GM21717 (cell line): ENCODE data around the gene TRPM3.
"Not testable (repeated sequence)": the region's sequence is repeated elsewhere in the genome, so short reads cannot be mapped to it uniquely, and the experiment has no call there.

ENCODE experiments used
- ATAC-seq: cut with Tn5 transposase; IDR thresholded peaks from one replicate; pipeline ENCODE4 v1.9.1; 2021; ENCODE audit warnings: mild to moderate bottlenecking, moderate library complexity; ENCODE audit not compliant: unreplicated experiment

Gene TRPM3

DNA sequence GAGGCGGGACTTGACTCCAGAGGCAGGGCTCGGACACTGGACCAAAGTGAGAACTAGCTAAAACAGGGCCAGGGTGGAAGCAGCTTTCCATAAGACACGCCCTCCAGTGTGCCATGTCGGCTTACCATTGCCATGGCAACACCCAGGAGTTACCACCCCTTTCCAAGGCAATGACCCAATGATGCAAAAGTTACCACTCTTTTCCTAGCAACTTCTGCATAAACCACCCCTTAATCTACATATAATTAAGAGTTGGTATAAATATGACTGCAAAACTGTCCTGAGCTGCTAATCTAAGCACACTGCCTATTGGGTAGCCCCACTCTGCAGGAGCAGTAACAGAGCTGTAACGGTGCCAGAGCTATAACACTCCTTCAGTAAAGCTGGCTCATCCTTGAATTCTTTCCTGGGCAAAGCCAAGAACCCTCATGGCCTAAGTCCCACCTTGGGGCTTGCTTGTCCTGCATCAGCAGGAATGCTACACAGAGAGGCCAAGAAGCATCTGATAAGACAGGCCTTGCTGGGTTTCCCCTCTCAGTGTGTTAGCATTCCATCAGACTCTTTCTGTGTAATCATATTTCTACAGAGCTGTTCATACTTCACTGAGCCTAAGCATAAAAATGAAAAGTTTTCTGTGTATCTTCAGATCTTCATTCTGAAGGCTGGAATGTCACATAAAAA lies 444.2 kb downstream of the TRPM3 start:
- ATAC-seq = no peak

DNA sequence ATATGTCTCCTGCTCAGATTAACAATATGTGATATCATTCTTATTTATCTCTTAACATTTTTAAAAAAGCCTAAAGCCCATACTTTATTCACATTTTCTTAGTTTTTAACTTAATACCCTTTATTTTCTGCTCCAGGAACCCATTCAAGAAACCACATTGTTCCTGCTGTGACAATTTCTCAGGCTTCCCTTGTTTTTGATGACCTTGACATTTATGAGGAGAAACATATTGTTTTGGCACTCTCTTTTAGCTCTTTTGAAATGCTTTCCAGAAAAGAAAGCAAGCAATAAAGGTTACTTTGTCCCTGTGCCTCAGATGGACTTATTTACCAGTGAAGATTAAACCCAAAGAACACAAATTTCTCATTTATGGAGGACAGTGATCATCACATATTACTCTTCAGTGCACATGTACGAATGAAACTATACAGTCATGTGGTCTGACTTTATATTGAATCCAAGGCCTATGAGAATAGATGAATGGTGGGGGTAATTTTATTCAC lies 445.5 kb downstream of the TRPM3 start:
- ATAC-seq = no peak

DNA sequence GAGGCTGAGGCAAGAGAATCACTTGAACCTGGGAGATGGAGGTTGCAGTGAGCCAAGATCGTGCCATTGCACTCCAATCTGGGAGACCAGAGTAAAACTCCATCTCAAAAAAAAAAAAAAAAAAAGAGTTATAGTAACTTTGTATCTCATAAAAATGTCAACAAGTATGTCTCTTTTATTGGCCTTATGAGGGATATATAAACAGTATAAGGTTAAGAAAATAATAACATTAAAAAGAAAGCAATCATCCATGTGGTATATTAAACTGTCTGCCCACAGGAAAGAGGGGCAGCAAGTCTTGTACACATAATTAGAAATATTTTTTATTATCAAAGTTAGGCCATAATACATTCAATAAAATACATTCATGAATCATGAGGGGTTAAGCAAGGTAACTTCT lies 447.6 kb downstream of the TRPM3 start:
- ATAC-seq = no peak

DNA sequence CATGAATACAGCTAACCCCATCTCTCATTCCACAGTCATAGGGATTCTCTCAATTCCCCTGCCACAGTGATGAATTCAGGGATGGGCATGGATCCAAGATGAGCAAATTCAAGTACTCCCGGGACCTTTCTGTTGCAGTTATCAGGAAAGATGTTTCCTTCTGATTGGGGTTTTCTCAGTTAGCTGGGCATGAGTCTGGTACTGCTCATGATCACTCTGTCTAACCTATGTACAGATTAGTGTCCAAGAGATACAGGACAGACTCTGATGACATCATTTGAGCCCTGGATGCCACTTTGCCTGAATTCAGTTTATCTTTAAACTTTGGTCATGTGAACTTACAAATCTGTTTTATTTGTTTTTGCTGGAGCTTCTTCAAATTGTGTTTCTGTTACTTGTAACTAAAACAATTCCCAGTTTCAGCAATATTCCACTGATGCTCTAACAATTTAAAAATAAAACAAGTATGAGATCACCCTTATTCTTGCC lies 449.2 kb downstream of the TRPM3 start:
- no peak for ATAC-seq

DNA sequence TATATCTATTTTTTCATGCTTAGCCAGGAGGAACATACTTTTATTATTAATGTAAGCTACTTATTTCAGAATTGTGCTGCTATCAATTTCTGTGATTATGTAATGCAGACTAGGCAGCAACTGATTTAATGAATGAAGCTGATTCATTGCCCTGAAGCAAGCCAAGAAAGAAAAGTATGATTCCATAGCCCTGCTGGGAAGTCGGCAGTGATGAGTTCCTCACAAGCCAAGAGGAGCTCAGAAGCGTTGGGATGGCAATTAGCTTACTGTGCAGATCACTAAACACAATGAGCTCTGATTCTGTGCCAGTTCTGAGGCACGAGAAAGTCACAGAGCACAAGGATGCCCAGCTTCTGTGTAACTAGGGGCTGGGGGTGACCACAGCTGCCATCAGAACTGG lies 452.7 kb downstream of the TRPM3 start:
- no peak for ATAC-seq

DNA sequence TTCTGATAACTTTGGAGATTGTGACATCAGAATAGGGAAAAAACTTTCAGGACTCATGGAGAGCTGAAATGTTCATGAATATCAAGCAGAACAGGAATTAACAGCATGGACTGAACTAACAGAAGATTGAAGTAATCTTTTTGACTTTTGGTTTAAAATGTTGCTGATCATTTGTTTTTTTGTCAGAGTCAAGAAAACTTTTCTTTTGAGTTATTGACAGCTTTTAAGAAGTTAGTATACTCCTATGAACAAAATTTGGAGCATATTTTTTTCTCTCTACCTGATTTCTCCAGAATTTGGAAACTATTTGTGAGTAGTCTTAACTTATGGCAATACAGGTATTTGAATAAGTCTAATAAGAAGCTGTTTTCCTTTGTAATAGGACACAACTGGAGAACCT lies 462.7 kb downstream of the TRPM3 start:
- no peak for ATAC-seq

DNA sequence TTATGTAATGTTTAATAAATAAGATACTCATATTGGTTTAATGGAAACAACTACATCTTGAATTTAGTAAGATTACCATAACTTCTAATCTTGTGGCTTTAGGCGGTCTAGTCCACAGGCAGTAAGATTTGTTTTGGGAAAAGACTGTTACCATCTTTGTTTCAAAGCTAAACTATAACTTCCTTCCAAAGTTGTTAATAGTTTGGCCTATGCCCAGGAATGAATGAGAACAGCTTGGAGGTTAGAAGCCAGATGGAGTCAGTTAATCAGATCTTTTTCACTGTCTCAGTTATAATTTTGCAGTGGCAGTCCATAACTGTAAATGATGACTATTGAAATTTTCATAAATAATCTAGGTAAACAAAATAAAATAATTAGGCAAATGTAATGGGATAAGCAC lies 465.1 kb downstream of the TRPM3 start:
- no peak for ATAC-seq

DNA sequence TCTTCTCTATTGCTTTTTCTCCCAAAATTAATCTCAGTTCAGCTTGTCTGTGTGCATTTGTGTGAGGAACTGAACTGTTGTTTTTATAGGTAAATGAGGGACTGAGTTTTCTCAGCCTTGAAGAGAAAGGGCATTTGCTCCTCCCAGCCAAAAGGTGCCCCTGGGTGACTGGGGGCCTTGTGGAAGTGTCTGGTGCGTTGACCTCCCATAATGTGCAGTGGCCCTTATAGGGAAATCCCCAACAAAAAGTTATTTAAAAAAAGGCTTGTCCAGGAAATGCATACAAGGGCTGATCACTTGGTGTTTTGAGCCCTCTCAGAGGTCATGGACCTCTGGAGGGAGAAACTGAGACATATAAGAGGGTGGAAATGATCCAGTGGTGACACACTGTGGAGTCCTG lies 467.3 kb downstream of the TRPM3 start:
- no peak for ATAC-seq

DNA sequence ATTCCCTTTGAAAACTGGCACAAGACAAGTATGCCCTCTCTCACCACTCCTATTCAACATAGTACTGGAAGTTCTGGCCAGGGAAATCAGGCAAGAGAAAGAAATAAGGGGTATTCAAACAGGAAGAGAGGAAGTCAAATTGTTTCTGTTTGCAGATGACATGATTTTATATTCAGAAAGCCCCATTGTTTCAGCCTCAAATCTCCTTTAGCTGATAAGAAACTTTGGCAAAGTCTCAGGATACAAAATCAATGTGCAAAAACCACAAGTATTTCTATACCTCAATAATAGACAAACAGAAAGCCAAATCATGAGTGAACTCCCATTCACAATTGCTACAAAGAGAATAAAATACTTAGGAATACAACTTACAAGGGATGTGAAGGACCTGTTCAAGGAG lies 476.8 kb downstream of the TRPM3 start:
- not testable (repeated sequence) for ATAC-seq

DNA sequence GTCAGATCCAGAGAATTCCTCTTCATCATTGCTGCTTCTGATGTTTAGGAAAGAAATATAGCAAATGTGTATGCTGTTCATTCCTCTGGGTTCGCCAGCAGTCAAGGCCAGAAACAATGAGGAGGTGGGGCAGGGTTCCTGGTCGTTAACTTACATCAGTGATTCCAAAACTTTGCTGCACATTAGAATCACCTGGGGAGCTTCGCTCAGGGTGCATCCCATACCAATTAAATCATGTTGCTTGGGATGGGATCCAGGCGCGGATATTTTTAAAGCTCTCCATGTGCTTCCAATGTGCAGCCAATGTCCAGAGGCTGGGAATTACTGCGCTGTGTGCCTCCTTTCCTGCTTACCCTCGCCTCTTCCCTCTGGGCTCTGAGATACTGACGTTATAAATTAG lies 479.1 kb downstream of the TRPM3 start:
- ATAC-seq = no peak

DNA sequence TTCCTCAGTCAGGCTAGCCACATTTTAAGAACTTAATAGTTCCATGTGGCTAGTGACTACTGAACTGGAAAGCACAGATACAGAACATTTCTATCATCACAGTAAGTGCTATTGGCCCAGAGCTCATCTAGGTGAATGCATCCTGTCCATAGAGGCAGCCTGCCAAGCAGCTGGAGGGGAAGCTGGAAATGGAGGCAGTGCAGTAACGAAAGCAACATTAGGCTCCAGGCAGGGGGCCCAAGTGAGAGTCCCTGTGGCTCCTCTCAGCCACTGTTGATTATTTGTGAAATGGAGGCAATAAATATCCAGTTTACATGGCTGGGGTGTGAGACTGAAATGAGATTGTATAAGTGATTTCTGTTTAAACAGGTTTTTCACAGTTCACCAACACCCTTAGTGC lies 479.8 kb downstream of the TRPM3 start:
- ATAC-seq = no peak

DNA sequence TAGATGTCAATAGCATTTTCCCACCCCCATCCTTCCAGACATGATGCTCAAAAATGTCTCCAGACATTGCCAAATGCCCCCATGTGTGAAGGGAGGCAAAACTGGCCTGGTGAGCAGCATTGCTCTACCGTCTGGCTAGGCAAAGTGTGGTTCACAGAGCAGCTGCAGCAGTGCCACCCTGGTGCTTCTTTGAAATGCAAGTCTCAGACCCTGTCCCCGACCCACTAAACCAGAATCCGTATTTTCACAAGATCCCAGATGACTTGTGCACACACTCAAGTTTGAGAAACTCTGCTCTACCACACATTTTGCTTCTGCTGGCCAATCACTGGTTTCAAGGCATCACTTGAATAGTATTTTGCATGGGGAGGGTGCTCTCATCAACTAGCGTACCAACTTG lies 480.4 kb downstream of the TRPM3 start:
- ATAC-seq = no peak

DNA sequence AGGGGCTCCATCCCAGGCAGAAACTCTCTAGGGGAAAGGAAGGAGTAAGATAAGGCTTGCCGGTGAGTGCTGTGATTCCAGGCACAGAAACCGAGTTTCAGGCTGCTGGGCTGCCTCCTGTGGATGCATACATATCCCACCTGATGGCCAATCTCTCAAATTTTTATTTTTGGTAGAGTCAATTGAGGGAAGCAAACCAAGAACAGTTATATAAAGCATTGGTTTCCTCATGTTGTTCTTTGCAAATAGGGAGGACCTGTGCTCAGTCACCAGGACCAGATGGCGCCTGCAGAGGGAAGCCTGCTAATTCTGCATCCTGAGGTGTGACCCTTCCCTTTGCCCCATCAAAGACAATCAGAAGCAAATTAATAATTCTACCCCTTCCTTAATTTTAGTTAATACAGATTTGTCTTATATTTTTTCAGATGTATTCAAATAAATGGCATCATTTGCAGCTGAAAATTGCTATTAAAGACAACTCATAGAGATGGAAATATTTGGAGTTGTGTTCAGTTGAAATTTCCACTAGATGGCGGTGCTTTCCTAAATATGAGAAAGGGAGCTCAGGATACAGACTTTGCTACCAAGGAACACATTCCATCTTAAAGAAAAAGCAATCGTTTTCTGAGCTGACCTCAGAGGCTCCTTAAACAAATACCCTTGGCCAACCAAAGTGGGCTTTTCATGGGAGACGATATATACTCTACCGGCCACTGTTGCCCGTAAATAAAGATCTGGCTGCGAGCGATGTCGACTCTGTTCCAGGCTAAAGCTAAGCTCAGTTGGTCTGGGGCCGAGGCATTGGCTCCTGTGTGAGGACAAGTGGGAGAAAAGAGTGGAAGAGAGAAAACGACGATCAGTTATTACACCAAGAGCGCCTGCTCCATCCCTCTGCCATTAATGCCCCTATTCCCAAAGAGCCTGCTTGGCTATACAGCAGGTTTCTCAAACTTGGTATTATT lies 481.3 kb downstream of the TRPM3 start:
- ATAC-seq = no peak

DNA sequence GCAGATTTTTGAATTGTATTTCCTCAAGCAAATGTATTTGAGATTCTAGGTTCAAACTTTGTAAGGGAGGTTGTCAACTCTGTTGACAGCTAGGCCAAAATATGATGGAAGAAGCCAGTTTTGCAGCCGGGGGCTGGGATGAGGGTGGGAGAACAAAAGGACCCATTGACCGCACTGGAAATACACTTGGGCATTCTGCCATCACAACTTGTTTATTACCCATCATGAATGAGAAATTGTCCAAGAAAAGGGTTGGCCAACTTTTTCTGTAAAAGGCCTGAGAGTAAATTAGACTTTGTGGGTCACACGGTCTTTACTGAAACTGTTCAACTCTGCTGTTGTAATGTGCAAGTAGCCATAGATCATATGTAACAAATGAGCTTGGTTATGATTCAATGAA lies 485.6 kb downstream of the TRPM3 start:
- ATAC-seq = no peak

DNA sequence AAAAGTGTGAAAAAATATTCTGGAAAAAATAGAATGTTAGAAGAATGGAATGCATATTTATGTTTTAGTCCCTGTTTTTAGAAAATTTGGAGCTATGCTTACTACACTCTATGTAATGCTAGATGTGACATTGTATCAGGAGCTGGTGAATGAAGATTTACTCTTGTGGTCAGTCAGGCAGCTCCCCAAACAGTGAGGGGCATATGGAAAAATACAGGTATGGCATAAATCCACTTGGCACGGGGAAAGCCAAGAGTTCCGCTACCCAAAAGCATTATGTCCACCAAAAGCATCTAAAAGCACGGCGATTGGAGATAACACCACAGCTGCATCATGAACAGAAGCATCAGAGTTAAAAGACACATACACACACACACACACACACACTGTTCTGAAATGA lies 486.7 kb downstream of the TRPM3 start:
- ATAC-seq = no peak

DNA sequence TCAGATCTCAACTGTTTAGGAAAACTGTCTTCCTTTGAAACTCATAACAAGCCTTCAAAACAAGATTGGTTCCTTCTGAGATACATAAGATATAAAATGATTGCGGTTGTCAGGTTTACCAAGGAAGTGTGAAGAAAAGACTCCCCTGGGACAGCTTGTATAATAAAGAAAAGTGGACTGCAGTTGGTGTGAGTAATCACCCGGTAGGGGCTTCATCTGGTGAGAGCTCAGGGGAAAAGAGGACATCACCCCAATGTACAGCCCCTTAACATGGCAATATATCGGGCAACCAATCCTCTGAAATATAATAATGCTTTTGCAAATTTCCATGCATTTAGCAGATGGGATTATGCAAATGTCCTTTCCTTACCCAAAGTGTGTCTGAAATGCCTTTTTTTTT lies 490.4 kb downstream of the TRPM3 start:
- ATAC-seq = no peak

DNA sequence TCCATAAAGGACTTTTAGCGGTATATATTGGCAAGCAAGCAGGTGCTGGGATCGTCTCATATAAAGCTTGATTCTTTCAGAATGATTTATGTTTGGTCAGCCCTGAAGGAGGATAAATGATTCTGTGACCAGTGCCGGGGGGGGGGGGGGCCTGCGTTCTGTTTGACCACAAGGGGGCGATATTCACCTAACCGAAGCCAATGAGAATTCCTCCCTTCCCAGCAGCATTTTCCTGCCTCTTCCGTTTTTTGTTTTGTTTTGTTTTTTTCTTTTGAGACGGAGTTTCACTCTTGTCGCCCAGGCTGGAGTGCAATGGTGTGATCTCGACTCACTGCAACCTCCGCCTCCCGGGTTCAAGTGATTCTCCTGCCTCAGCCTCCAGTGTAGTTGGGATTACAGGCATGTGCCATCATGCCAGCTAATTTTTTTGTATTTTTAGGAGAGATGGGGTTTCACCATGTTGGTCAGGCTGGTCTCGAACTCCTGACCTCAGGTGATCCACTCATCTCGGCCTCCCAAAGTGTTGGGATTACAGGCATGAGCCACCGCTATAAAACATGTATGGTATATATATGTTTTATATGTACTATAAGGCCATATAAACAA lies 492.2 kb downstream of the TRPM3 start:
- not testable (repeated sequence) for ATAC-seq

DNA sequence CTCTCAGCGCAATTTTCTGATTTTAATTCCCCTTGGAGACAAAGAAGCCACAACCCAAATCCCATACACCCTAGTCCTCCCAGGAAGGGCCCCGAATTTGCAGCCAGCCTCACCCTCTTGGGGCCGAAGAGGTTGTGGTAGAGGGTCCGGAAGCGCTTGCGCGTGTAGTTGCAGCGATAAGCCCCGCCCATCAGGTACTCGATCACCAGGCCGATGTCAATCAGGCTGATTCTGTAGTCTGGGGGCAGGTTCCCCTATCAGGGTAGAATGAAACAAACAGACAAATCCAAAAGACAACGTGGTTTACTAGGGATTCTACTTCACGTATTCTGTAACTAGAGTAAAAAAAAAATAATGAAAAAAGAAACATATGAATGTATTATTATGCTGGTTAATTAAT lies 496.3 kb downstream of the TRPM3 start:
- ATAC-seq = no peak

DNA sequence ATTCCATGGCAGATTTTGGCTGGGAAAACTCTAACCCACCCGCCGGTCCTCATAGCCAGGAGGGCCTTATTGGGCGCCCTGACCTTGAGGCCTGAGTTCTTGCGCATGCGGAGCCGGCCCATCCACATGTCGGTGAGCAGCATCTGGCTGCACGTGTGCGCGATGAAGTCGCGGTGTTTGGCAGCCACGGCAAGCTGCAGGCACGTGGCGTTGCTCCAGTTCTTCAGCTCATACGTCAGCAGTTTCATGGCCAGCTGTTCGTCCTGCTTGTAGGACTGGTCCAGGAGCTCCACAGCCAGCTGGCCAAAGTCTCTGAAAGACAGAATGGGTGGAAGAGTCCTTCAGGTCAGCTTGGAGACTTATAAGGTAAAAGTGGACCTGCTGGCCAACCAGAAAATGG lies 502.6 kb downstream of the TRPM3 start:
- ATAC-seq = no peak

DNA sequence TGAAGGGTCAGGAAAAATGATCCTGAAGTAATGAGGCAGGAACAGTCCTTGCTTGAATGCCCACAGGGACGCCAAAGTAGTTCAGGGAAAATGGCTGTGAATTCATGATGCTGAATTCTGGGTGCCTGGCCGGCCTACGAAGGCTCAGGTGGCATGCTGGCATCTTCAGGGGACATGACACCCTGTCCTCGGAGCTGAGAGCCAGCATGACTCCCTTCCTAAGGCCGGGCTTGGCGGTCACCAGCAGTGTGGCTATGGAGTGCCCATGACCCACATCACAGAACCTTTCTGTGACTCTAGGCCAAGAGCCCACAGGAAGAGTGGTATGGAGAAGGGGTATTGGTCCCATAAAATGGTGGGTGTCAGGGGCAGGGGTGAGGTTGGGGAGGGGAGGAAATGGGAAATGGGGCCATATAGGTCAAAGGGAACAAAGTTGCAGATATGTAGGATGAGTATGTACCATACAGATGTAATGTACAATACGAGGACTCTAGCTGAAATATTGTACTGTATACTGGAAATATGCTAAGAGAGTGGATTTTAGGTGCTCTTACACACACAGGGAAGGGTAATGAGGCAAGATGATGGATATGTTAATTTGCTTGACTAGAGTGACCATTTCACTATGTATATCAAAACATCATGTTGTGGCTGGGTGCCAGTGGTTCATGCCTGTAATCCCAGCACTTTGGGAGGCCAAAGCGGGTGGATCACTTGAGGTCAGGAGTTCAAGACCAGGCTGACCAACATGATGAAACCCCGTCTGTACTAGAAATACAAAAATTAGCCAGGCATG lies 504.2 kb downstream of the TRPM3 start:
- no peak for ATAC-seq
